Panc1 (cell line): ENCODE data around the gene C1QL1.

Experiments
- POLR2AphosphoS5 ChIP-seq: IDR thresholded peaks from 2 replicates; pipeline ENCODE4 v1.6.1; 2012; ENCODE audit warnings: mild to moderate bottlenecking, low read depth, low read length, moderate library complexity
- TCF7L2 ChIP-seq: IDR thresholded peaks from 2 replicates; pipeline ENCODE4 v1.6.1; 2011; ENCODE audit warnings: mild to moderate bottlenecking, low read depth, low read length, inconsistent platforms
- TF ChIP-seq, protein P1 (sequence below): fragments of 450-650 bp; IDR thresholded peaks from 2 replicates; pipeline ENCODE4 v1.5.1; 2017; ENCODE audit warnings: mild to moderate bottlenecking
- TF ChIP-seq, protein P2 (sequence below), 2 experiments: IDR thresholded peaks; 2 replicates each; pipeline ENCODE4 v1.6.1; 2011 to 2012; ENCODE audit warnings: low read depth in 2 of 2, control low read depth in 1 of 2, low read length in 1 of 2, mild to moderate bottlenecking in 1 of 2, moderate library complexity in 1 of 2; ENCODE audit not compliant: insufficient read depth in 1 of 2

DNA sequence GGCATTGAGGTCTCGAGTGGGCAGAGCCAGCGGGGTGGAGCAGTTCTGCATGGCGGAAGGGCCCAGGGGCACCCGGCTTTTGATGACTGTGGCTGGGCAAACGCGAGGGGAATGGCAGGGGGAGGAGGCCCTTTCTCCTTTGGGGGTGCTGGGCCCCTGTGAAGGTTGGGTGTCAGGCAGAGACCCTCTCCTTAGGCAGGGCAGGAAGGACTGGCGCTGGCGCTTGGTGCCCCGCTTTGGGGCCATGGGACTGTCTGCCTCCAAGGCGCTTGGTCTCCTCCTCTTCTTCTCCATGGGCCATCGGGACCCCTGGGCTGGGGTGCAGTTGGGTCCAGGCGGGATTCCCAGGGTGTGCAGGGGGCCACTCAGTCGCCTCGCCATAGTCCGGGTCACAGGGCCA, 40.0 kb downstream of the C1QL1 start:
- TF ChIP-seq, protein P1, sequence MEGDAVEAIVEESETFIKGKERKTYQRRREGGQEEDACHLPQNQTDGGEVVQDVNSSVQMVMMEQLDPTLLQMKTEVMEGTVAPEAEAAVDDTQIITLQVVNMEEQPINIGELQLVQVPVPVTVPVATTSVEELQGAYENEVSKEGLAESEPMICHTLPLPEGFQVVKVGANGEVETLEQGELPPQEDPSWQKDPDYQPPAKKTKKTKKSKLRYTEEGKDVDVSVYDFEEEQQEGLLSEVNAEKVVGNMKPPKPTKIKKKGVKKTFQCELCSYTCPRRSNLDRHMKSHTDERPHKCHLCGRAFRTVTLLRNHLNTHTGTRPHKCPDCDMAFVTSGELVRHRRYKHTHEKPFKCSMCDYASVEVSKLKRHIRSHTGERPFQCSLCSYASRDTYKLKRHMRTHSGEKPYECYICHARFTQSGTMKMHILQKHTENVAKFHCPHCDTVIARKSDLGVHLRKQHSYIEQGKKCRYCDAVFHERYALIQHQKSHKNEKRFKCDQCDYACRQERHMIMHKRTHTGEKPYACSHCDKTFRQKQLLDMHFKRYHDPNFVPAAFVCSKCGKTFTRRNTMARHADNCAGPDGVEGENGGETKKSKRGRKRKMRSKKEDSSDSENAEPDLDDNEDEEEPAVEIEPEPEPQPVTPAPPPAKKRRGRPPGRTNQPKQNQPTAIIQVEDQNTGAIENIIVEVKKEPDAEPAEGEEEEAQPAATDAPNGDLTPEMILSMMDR: no peak
- TF ChIP-seq, protein P2, sequence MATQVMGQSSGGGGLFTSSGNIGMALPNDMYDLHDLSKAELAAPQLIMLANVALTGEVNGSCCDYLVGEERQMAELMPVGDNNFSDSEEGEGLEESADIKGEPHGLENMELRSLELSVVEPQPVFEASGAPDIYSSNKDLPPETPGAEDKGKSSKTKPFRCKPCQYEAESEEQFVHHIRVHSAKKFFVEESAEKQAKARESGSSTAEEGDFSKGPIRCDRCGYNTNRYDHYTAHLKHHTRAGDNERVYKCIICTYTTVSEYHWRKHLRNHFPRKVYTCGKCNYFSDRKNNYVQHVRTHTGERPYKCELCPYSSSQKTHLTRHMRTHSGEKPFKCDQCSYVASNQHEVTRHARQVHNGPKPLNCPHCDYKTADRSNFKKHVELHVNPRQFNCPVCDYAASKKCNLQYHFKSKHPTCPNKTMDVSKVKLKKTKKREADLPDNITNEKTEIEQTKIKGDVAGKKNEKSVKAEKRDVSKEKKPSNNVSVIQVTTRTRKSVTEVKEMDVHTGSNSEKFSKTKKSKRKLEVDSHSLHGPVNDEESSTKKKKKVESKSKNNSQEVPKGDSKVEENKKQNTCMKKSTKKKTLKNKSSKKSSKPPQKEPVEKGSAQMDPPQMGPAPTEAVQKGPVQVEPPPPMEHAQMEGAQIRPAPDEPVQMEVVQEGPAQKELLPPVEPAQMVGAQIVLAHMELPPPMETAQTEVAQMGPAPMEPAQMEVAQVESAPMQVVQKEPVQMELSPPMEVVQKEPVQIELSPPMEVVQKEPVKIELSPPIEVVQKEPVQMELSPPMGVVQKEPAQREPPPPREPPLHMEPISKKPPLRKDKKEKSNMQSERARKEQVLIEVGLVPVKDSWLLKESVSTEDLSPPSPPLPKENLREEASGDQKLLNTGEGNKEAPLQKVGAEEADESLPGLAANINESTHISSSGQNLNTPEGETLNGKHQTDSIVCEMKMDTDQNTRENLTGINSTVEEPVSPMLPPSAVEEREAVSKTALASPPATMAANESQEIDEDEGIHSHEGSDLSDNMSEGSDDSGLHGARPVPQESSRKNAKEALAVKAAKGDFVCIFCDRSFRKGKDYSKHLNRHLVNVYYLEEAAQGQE (IDR thresholded peaks at IDR 0.05; ENCODE audit: insufficient read depth in 1 of 2, low read depth in 2 of 2, low read length in 1 of 2): no peak
- TF ChIP-seq POLR2AphosphoS5 (no peak), TCF7L2 (no peak)
